AG08395 (cell line): ENCODE data around the gene CLEC10A.
"Not testable (repeated sequence)": the region's sequence is repeated elsewhere in the genome, so short reads cannot be mapped to it uniquely, and the experiment has no call there.

Experiments used
- DNase-seq: peaks from one replicate; pipeline ENCODE4 v3.0.0; 2012; ENCODE audit warnings: mixed read lengths, low spot score

Gene CLEC10A

GRCh38 chr17:7108560-7108925, 28.5 kb upstream of the CLEC10A start:
- DNase-seq, result no peak

GRCh38 chr17:7107795-7108559, 27.9 kb upstream of the CLEC10A start:
- no peak for DNase-seq

GRCh38 chr17:7107012-7107754, 27.1 kb upstream of the CLEC10A start:
- DNase-seq, result no peak

GRCh38 chr17:7102421-7102820, 22.4 kb upstream of the CLEC10A start:
- no peak for DNase-seq

GRCh38 chr17:7101531-7101930, 21.5 kb upstream of the CLEC10A start:
- no peak for DNase-seq

- DNase-seq, result not testable (repeated sequence)
These were observed 20.8 kb upstream of the CLEC10A start for GRCh38 chr17:7100641-7101379.

GRCh38 chr17:7098802-7099459, 18.9 kb upstream of the CLEC10A start:
- no peak for DNase-seq

GRCh38 chr17:7097940-7098339, 17.9 kb upstream of the CLEC10A start:
- no peak for DNase-seq

GRCh38 chr17:7095625-7096024, 15.6 kb upstream of the CLEC10A start:
- DNase-seq, result no peak

GRCh38 chr17:7094652-7095019, 14.6 kb upstream of the CLEC10A start:
- DNase-seq, result no peak

GRCh38 chr17:7091311-7092005, 11.4 kb upstream of the CLEC10A start:
- DNase-seq, result not testable (repeated sequence)

GRCh38 chr17:7089570-7089969, 9.5 kb upstream of the CLEC10A start:
- DNase-seq, result not testable (repeated sequence)

GRCh38 chr17:7088442-7088841, 8.4 kb upstream of the CLEC10A start:
- DNase-seq, result not testable (repeated sequence)

GRCh38 chr17:7084088-7084487, 4.0 kb upstream of the CLEC10A start:
- no peak for DNase-seq

GRCh38 chr17:7083592-7083991, 3.5 kb upstream of the CLEC10A start:
- DNase-seq, result no peak

GRCh38 chr17:7081341-7082062, 1.5 kb upstream of the CLEC10A start:
- no peak for DNase-seq

GRCh38 chr17:7080456-7081041, 498 bp upstream of the CLEC10A start:
- DNase-seq, result no peak

GRCh38 chr17:7078711-7079110, 1.3 kb downstream of the CLEC10A start:
- no peak for DNase-seq

- DNase-seq, result no peak
These were observed 2.0 kb downstream of the CLEC10A start for GRCh38 chr17:7077911-7078546.

GRCh38 chr17:7074931-7075330, 5.1 kb downstream of the CLEC10A start:
- no peak for DNase-seq
